Vagina (tissue), 2 donors: ENCODE data around the gene ROR1.

Experiments
- CTCF ChIP-seq, 3 experiments: fragments of 450-650 bp in 2 of 3; fragments of 200-600 bp in 1 of 3; sonication (generic) in 1 of 3; IDR thresholded peaks; one replicate each; pipeline ENCODE4 v1.5.1; 2017 to 2019; ENCODE audit warnings: antibody characterized with exemption in 3 of 3, mild to moderate bottlenecking in 2 of 3, moderate library complexity in 2 of 3
- POLR2A ChIP-seq, 2 donors: fragments of 450-650 bp; IDR thresholded peaks; one replicate each; pipeline ENCODE4 v1.6.1; 2017; ENCODE audit warnings: antibody characterized with exemption in 2 of 2, mild to moderate bottlenecking in 2 of 2, moderate library complexity in 2 of 2

DNA sequence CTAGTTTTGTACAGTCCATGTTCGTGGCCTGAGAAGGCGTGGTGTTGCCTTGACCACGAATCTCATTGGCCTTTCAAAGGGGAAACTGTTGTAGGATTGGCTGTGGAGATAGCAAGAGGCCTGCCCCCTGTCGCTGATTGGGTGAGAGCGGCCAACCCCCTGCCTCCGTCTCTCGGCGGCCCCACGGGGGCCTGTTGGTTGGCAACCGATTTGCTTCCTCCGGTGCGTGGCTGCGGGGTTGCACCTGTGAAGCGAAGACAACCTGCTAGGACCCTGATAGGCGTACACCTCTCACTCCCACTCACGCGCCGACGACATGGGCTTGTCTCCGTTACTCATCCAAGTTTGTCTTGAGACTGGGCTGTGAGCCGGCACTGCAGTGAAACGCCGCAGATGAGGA lies 429.6 kb downstream of the ROR1 start, which contains the start of gene UBE2U:
- TF ChIP-seq CTCF (IDR thresholded peaks at IDR 0.05), result no peak
- no peak for TF ChIP-seq POLR2A (IDR thresholded peaks at IDR 0.05)
